GM12865 (cell line): Measurements from ENCODE around the gene ACSL1.

Experiments used
- DNase-seq: peaks from one replicate; pipeline ENCODE4 v3.0.0; 2010; ENCODE audit warnings: low read depth
- H3K4me3 ChIP-seq: 2 replicates; pipeline ENCODE4 v1.5.1; 2011; ENCODE audit warnings: mild to moderate bottlenecking, low read depth, low read length, control low read depth
- CTCF ChIP-seq: IDR thresholded peaks from 2 replicates; pipeline ENCODE4 v1.5.1; 2011; ENCODE audit warnings: low read length, control low read depth, low read depth, inconsistent platforms; ENCODE audit not compliant: insufficient read depth; ENCODE audit errors: missing control alignments

Gene ACSL1

GRCh38 chr4:184727430-184727829 is 98.3 kb downstream of the ACSL1 start:
- no peak overlapping the region for H3K4me3 ChIP-seq
- no peak for TF ChIP-seq CTCF
- no peak for DNase-seq

GRCh38 chr4:184722798-184723197 is 103.0 kb downstream of the ACSL1 start:
- DNase-seq = no peak
- TF ChIP-seq CTCF = peak; percentile 16
- H3K4me3 ChIP-seq = no peak overlapping the region

- DNase-seq = no peak
- TF ChIP-seq CTCF = no peak
- H3K4me3 ChIP-seq = no peak overlapping the region
Measured at GRCh38 chr4:184721254-184721653, 104.5 kb downstream of the ACSL1 start.

GRCh38 chr4:184719407-184719806 is 106.4 kb downstream of the ACSL1 start:
- no peak for DNase-seq
- no peak for TF ChIP-seq CTCF
- no peak overlapping the region for H3K4me3 ChIP-seq

GRCh38 chr4:184715526-184715925 is 110.2 kb downstream of the ACSL1 start:
- DNase-seq = no peak
- no peak overlapping the region for H3K4me3 ChIP-seq
- TF ChIP-seq CTCF = no peak

GRCh38 chr4:184713887-184714286 is 111.9 kb downstream of the ACSL1 start:
- DNase-seq = no peak
- TF ChIP-seq CTCF = no peak

GRCh38 chr4:184712322-184712721 is 113.4 kb downstream of the ACSL1 start:
- no peak overlapping the region for H3K4me3 ChIP-seq
- no peak for TF ChIP-seq CTCF
- DNase-seq = no peak

More at GRCh38 chr4:184713887-184714286, 111.9 kb downstream of the ACSL1 start:
- no peak overlapping the region for H3K4me3 ChIP-seq
